Vagina (tissue), 2 donors: ENCODE data around the gene MOB1A.

Experiments
- POLR2A ChIP-seq, 2 donors: fragments of 450-650 bp; IDR thresholded peaks; one replicate each; pipeline ENCODE4 v1.6.1; 2017; ENCODE audit warnings: antibody characterized with exemption in 2 of 2, mild to moderate bottlenecking in 2 of 2, moderate library complexity in 2 of 2
- TF ChIP-seq, protein P1 (sequence below), 3 experiments: fragments of 450-650 bp in 2 of 3; fragments of 200-600 bp in 1 of 3; sonication (generic) in 1 of 3; IDR thresholded peaks; one replicate each; pipeline ENCODE4 v1.5.1; 2017 to 2019; ENCODE audit warnings: antibody characterized with exemption in 3 of 3, mild to moderate bottlenecking in 2 of 3, moderate library complexity in 2 of 3

DNA sequence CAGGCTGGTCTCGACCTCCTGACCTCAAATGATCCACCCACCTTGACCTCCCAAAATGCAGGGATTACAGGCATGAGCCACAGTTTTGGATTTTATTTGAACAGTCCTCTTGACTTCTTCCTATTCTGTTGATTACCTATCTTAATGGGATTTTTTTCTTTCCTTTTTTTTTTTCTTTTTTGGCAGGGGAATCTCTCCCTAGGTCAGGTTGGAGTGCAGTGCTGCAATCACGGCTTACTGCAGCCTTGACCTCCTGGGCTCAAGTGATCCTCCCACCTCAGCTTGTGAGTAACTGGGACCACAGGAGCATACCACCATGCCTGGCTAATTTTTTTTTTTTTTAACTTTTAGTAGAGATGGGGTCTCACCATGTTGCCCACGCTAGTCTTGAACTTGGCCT, 22.5 kb upstream of the MOB1A start:
- no peak for TF ChIP-seq POLR2A (IDR thresholded peaks at IDR 0.05)
- TF ChIP-seq, protein P1, sequence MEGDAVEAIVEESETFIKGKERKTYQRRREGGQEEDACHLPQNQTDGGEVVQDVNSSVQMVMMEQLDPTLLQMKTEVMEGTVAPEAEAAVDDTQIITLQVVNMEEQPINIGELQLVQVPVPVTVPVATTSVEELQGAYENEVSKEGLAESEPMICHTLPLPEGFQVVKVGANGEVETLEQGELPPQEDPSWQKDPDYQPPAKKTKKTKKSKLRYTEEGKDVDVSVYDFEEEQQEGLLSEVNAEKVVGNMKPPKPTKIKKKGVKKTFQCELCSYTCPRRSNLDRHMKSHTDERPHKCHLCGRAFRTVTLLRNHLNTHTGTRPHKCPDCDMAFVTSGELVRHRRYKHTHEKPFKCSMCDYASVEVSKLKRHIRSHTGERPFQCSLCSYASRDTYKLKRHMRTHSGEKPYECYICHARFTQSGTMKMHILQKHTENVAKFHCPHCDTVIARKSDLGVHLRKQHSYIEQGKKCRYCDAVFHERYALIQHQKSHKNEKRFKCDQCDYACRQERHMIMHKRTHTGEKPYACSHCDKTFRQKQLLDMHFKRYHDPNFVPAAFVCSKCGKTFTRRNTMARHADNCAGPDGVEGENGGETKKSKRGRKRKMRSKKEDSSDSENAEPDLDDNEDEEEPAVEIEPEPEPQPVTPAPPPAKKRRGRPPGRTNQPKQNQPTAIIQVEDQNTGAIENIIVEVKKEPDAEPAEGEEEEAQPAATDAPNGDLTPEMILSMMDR (IDR thresholded peaks at IDR 0.05), result no peak
